H1 (cell line): ENCODE results near the gene PC. TPM values are rescaled to one million over a fixed set of nuclear protein-coding genes. Genes with fewer than 3 reads are reported as not detected.
A peak's percentile ranks its signal among the peaks of the same experiment; 100 is the strongest.

ENCODE experiments used
- CEBPB ChIP-seq: IDR thresholded peaks from 2 replicates; pipeline ENCODE4 v1.6.1; 2012; ENCODE audit warnings: low read depth, low read length
- RXRA ChIP-seq: IDR thresholded peaks from 2 replicates; pipeline ENCODE4 v1.6.1; 2011; ENCODE audit warnings: low read depth, mild to moderate bottlenecking, low read length, moderate library complexity; ENCODE audit not compliant: insufficient read depth
- SAP30 ChIP-seq: fragments of 300-600 bp; sonication (generic); IDR thresholded peaks from 2 replicates; pipeline ENCODE4 v1.7.1; 2012; ENCODE audit warnings: low read length, moderate library complexity, mild to moderate bottlenecking, inconsistent platforms; ENCODE audit not compliant: insufficient read depth, insufficient replicate concordance
- SIN3A ChIP-seq, 2 experiments: IDR thresholded peaks in 1 of 2; conservative IDR thresholded peaks in 1 of 2; 2 replicates each; pipeline ENCODE4 v1.6.1; 2011 to 2012; ENCODE audit warnings: low read length in 2 of 2, improper control_type of control experiment in 1 of 2, low read depth in 1 of 2, mild to moderate bottlenecking in 1 of 2
- TAF7 ChIP-seq: optimal IDR thresholded peaks from 2 replicates; pipeline ENCODE3; 2011; ENCODE audit warnings: low read depth, mild to moderate bottlenecking, inconsistent platforms, low read length, moderate library complexity, borderline replicate concordance
- YY1 ChIP-seq: IDR thresholded peaks from 2 replicates; pipeline ENCODE4 v1.6.1; 2011; ENCODE audit warnings: low read depth, mild to moderate bottlenecking, low read length
- polyA plus RNA-seq, 7 experiments: library from polyadenylated mRNA; depleted of rRNA in 3 of 7; stranded (reverse) in 5 of 7; unstranded in 2 of 7; fragments of >200 nt in 5 of 7; fragments of 200-250 nt in 2 of 7; gene quantifications; 1 replicate in 5 of 7; 2 replicates in 1 of 7; 4 replicates in 1 of 7; pipeline versions ENCODE4 v1.2.1 to v1.2.3, GENCODE V29; 2011 to 2013; ENCODE audit warnings: missing spikeins in 2 of 7, mixed read lengths in 2 of 7
- total RNA-seq: library from RNA; stranded (reverse); fragmentation: NEBNext Ultra II Directional; extraction: Animal tissue kit (Norgen Biotek cat#: 25700); gene quantifications from 2 replicates; pipeline ENCODE4 v1.2.1, GENCODE V29; 2021
- TF ChIP-seq, protein P1 (sequence below): fragments of 300-600 bp; sonication (generic); IDR thresholded peaks from 2 replicates; pipeline ENCODE4 v1.7.1; 2012; ENCODE audit warnings: low read length, moderate library complexity, mild to moderate bottlenecking, inconsistent platforms; ENCODE audit not compliant: insufficient replicate concordance

The PC gene
- total and polyA plus RNA-seq, 2 of the 8 experiments (the other 6 are each of a cell fraction or from before 2014, with no cell fraction given): 11.5 to 27.5 TPM

DNA sequence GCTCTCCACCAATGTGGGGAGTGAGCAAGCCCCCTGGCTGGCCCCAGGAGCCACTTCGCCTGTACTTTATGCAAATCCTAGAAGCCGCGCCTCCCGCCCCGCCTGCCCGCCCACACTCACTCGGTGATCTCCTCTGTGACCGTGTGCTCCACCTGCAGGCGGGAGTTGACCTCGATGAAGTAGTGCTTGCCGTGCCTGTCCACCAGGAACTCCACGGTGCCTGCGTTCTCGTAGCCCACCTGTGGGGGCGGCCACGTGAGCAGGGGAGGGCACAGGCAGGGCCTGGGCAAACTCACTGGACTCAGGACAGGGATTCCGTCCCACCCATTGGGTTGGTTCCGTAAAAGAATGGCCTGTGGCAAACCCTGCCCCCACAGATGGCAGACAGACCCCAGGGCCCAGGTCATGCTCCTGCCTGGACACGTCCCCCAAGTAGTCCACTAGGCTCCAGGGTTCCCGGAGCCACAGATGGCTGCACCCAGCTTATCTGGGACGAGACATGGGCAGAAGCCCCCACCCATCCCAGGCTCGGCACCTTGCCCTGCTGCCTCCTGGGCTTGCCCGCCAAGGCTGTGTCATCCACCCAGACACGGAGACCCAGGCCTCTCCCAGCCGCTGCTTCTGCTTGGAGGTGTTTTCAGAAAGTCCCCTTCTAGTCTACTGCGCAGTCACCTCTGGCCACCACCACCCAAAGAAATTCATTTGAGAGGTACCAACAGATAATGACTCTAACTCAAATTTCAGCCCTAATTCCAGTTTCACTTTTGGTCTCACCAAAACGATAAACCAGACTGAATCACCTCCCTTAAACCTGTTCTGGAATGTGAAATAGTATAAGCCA is 89.2 kb downstream of the PC start (continued):
- TF ChIP-seq SIN3A (conservative IDR thresholded peaks at IDR 0.05 in 1 of 2, IDR thresholded peaks at IDR 0.05 in 1 of 2; ENCODE audit: low read depth in 1 of 2, low read length in 2 of 2) (peak in 1 of 2 experiments; percentile 72; a peak in 1 of 4 replicates), YY1 (no peak), SAP30 (no peak), RXRA (no peak), CEBPB (no peak), TAF7 (no peak)
- TF ChIP-seq, protein P1, sequence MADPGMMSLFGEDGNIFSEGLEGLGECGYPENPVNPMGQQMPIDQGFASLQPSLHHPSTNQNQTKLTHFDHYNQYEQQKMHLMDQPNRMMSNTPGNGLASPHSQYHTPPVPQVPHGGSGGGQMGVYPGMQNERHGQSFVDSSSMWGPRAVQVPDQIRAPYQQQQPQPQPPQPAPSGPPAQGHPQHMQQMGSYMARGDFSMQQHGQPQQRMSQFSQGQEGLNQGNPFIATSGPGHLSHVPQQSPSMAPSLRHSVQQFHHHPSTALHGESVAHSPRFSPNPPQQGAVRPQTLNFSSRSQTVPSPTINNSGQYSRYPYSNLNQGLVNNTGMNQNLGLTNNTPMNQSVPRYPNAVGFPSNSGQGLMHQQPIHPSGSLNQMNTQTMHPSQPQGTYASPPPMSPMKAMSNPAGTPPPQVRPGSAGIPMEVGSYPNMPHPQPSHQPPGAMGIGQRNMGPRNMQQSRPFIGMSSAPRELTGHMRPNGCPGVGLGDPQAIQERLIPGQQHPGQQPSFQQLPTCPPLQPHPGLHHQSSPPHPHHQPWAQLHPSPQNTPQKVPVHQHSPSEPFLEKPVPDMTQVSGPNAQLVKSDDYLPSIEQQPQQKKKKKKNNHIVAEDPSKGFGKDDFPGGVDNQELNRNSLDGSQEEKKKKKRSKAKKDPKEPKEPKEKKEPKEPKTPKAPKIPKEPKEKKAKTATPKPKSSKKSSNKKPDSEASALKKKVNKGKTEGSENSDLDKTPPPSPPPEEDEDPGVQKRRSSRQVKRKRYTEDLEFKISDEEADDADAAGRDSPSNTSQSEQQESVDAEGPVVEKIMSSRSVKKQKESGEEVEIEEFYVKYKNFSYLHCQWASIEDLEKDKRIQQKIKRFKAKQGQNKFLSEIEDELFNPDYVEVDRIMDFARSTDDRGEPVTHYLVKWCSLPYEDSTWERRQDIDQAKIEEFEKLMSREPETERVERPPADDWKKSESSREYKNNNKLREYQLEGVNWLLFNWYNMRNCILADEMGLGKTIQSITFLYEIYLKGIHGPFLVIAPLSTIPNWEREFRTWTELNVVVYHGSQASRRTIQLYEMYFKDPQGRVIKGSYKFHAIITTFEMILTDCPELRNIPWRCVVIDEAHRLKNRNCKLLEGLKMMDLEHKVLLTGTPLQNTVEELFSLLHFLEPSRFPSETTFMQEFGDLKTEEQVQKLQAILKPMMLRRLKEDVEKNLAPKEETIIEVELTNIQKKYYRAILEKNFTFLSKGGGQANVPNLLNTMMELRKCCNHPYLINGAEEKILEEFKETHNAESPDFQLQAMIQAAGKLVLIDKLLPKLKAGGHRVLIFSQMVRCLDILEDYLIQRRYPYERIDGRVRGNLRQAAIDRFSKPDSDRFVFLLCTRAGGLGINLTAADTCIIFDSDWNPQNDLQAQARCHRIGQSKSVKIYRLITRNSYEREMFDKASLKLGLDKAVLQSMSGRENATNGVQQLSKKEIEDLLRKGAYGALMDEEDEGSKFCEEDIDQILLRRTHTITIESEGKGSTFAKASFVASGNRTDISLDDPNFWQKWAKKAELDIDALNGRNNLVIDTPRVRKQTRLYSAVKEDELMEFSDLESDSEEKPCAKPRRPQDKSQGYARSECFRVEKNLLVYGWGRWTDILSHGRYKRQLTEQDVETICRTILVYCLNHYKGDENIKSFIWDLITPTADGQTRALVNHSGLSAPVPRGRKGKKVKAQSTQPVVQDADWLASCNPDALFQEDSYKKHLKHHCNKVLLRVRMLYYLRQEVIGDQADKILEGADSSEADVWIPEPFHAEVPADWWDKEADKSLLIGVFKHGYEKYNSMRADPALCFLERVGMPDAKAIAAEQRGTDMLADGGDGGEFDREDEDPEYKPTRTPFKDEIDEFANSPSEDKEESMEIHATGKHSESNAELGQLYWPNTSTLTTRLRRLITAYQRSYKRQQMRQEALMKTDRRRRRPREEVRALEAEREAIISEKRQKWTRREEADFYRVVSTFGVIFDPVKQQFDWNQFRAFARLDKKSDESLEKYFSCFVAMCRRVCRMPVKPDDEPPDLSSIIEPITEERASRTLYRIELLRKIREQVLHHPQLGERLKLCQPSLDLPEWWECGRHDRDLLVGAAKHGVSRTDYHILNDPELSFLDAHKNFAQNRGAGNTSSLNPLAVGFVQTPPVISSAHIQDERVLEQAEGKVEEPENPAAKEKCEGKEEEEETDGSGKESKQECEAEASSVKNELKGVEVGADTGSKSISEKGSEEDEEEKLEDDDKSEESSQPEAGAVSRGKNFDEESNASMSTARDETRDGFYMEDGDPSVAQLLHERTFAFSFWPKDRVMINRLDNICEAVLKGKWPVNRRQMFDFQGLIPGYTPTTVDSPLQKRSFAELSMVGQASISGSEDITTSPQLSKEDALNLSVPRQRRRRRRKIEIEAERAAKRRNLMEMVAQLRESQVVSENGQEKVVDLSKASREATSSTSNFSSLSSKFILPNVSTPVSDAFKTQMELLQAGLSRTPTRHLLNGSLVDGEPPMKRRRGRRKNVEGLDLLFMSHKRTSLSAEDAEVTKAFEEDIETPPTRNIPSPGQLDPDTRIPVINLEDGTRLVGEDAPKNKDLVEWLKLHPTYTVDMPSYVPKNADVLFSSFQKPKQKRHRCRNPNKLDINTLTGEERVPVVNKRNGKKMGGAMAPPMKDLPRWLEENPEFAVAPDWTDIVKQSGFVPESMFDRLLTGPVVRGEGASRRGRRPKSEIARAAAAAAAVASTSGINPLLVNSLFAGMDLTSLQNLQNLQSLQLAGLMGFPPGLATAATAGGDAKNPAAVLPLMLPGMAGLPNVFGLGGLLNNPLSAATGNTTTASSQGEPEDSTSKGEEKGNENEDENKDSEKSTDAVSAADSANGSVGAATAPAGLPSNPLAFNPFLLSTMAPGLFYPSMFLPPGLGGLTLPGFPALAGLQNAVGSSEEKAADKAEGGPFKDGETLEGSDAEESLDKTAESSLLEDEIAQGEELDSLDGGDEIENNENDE: no peak
